ENCODE measurements around the gene SH3RF2.

DNA sequence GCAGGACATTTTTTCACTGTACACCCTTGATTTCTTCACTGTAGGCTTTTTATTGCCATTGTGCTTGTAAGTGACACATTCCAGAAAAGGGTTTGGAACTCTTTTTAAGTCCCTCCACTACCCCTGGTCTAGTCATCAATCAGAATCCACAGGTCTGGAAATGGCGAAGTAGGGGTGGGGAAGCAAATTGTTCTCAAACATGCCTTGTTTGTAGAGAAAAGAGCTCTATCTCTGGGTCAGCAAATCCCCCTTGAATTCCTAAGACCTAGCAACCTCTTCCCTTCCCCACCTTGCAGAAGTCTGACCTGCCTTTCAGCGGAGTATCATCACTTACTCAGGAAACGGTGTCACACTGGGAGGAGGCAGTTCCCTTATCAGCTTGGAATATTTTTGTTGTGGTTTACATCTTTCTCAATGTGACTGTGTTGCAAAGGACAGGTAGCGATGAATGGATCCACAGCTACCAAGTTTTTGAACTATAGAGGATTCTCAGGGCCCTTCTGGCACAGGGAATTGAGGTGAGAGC lies 3.2 kb downstream of the SH3RF2 start:
- TF ChIP-seq HNF4G (IDR thresholded peaks at IDR 0.05), result no peak
- TF ChIP-seq EGR1 (IDR thresholded peaks at IDR 0.05; ENCODE audit: low read depth in 2 of 2), result no peak
- TF ChIP-seq YY1 (IDR thresholded peaks at IDR 0.05), result no peak
- no peak for TF ChIP-seq JUND (IDR thresholded peaks at IDR 0.05)
- no peak for TF ChIP-seq CTCF (IDR thresholded peaks at IDR 0.05; ENCODE audit: low read depth, low read length, missing input control)
- no peak for TF ChIP-seq TAF1 (conservative IDR thresholded peaks at IDR 0.05)
- TF ChIP-seq MAX (IDR thresholded peaks at IDR 0.05), result no peak
- TF ChIP-seq HNF4A (conservative IDR thresholded peaks at IDR 0.05), result no peak
- TF ChIP-seq RAD21 (IDR thresholded peaks at IDR 0.05), result no peak
- TF ChIP-seq, protein P1, sequence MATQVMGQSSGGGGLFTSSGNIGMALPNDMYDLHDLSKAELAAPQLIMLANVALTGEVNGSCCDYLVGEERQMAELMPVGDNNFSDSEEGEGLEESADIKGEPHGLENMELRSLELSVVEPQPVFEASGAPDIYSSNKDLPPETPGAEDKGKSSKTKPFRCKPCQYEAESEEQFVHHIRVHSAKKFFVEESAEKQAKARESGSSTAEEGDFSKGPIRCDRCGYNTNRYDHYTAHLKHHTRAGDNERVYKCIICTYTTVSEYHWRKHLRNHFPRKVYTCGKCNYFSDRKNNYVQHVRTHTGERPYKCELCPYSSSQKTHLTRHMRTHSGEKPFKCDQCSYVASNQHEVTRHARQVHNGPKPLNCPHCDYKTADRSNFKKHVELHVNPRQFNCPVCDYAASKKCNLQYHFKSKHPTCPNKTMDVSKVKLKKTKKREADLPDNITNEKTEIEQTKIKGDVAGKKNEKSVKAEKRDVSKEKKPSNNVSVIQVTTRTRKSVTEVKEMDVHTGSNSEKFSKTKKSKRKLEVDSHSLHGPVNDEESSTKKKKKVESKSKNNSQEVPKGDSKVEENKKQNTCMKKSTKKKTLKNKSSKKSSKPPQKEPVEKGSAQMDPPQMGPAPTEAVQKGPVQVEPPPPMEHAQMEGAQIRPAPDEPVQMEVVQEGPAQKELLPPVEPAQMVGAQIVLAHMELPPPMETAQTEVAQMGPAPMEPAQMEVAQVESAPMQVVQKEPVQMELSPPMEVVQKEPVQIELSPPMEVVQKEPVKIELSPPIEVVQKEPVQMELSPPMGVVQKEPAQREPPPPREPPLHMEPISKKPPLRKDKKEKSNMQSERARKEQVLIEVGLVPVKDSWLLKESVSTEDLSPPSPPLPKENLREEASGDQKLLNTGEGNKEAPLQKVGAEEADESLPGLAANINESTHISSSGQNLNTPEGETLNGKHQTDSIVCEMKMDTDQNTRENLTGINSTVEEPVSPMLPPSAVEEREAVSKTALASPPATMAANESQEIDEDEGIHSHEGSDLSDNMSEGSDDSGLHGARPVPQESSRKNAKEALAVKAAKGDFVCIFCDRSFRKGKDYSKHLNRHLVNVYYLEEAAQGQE (IDR thresholded peaks at IDR 0.05), result no peak
- TF ChIP-seq NR2F2 (IDR thresholded peaks at IDR 0.05), result no peak
- no peak for TF ChIP-seq SP1 (IDR thresholded peaks at IDR 0.05)
- TF ChIP-seq RXRA (IDR thresholded peaks at IDR 0.05), result no peak
- no peak for TF ChIP-seq ZBTB33 (IDR thresholded peaks at IDR 0.05)

All from liver (tissue), 3 donors.